SU-DHL-6 (cell line): ENCODE results near the gene FAM171A1.

Source experiments
- H2AFZ ChIP-seq: fragments of 200-600 bp; sonication (generic); 2 replicates; pipeline ENCODE4 v1.6.1; 2014; ENCODE audit warnings: low read depth, mild to moderate bottlenecking, moderate library complexity, mixed read lengths, antibody characterized with exemption, low read length; ENCODE audit not compliant: severe bottlenecking
- H3F3A ChIP-seq: fragments of 200-600 bp; shearing (Covaris generic); 2 replicates; pipeline ENCODE4 v1.6.0; 2016; ENCODE audit warnings: antibody characterized with exemption, mild to moderate bottlenecking; ENCODE audit not compliant: insufficient read depth
- H3K27ac ChIP-seq: fragments of 200-600 bp; sonication (generic); 2 replicates; pipeline ENCODE4 v1.5.1; 2016; ENCODE audit warnings: low read depth, mild to moderate bottlenecking, low read length, moderate library complexity, mixed read lengths
- H3K27me3 ChIP-seq: fragments of 200-600 bp; sonication (generic), shearing (Covaris generic); 2 replicates; pipeline ENCODE4 v1.6.0; 2014; ENCODE audit warnings: mild to moderate bottlenecking, low read length
- H3K36me3 ChIP-seq: fragments of 200-600 bp; sonication (generic); 2 replicates; pipeline ENCODE4 v1.6.1; 2014; ENCODE audit warnings: mild to moderate bottlenecking, low read length, mixed read lengths
- H3K4me2 ChIP-seq: fragments of 300-600, 200-600 bp; shearing (Covaris generic), sonication (generic); 2 replicates; pipeline ENCODE4 v1.6.0; 2014; ENCODE audit warnings: low read length, low read depth, mild to moderate bottlenecking; ENCODE audit not compliant: poor library complexity, severe bottlenecking
- H3K4me3 ChIP-seq: fragments of 200-600 bp; sonication (generic); 2 replicates; pipeline ENCODE4 v1.5.1; 2014; ENCODE audit warnings: antibody characterized with exemption, low read length, mild to moderate bottlenecking, mixed read lengths; ENCODE audit not compliant: insufficient read depth, poor library complexity, severe bottlenecking
- H3K79me2 ChIP-seq: fragments of 200-600 bp; sonication (generic); 2 replicates; pipeline ENCODE4 v1.6.1; 2014; ENCODE audit warnings: mild to moderate bottlenecking, low read length, moderate library complexity; ENCODE audit not compliant: insufficient read depth
- H3K9ac ChIP-seq: fragments of 200-600 bp; sonication (generic); 2 replicates; pipeline ENCODE4 v1.7.0; 2014; ENCODE audit warnings: mild to moderate bottlenecking, low read length
- H3K9me2 ChIP-seq: fragments of 200-600 bp; sonication (generic); replicated peaks from 2 replicates; pipeline ENCODE4 v1.6.1; 2014; ENCODE audit warnings: low read length; ENCODE audit not compliant: insufficient read depth
- H3K9me3 ChIP-seq: fragments of 200-600 bp; sonication (generic); 2 replicates; pipeline ENCODE4 v1.6.1; 2014; ENCODE audit warnings: low read length, mixed read lengths; ENCODE audit not compliant: insufficient read depth
- H4K20me1 ChIP-seq: fragments of 200-600 bp; sonication (generic); 2 replicates; pipeline ENCODE4 v1.6.1; 2014; ENCODE audit warnings: low read depth, mild to moderate bottlenecking, antibody characterized with exemption, low read length, moderate library complexity, mixed read lengths
- EZH2phosphoT487 ChIP-seq: fragments of 200-600 bp; sonication (generic), shearing (Covaris generic); conservative IDR thresholded peaks from 2 replicates; pipeline ENCODE4 v1.6.1; 2018; ENCODE audit warnings: mild to moderate bottlenecking, antibody characterized with exemption, low read length, moderate library complexity, mixed read lengths
- TF ChIP-seq, protein P1 (sequence below): fragments of 200-600 bp; sonication (generic); IDR thresholded peaks from one replicate; pipeline ENCODE4 v1.5.1; 2017; ENCODE audit warnings: antibody characterized with exemption, mild to moderate bottlenecking, low read length, moderate library complexity; ENCODE audit not compliant: insufficient read depth, poor library complexity, severe bottlenecking

The FAM171A1 gene

GRCh38 chr10:15346440-15347141 lies 24.5 kb downstream of the FAM171A1 start:
- Histone ChIP-seq H3K27me3 (no peaks in the 10 kb centered on the region), H3K4me3 (no peak overlapping the region), H3K9me3 (no peaks in the 10 kb centered on the region), H3F3A (no peaks in the 10 kb centered on the region), H3K27ac (no peak overlapping the region), H3K36me3 (no peaks in the 10 kb centered on the region), H3K9me2 (no peaks in the 10 kb centered on the region), H4K20me1 (no peaks in the 10 kb centered on the region), H3K9ac (no peak overlapping the region), H2AFZ (no peak overlapping the region), H3K4me2 (no peak overlapping the region), H3K79me2 (no peaks in the 10 kb centered on the region)
- TF ChIP-seq EZH2phosphoT487 = no peak
- TF ChIP-seq, protein P1, sequence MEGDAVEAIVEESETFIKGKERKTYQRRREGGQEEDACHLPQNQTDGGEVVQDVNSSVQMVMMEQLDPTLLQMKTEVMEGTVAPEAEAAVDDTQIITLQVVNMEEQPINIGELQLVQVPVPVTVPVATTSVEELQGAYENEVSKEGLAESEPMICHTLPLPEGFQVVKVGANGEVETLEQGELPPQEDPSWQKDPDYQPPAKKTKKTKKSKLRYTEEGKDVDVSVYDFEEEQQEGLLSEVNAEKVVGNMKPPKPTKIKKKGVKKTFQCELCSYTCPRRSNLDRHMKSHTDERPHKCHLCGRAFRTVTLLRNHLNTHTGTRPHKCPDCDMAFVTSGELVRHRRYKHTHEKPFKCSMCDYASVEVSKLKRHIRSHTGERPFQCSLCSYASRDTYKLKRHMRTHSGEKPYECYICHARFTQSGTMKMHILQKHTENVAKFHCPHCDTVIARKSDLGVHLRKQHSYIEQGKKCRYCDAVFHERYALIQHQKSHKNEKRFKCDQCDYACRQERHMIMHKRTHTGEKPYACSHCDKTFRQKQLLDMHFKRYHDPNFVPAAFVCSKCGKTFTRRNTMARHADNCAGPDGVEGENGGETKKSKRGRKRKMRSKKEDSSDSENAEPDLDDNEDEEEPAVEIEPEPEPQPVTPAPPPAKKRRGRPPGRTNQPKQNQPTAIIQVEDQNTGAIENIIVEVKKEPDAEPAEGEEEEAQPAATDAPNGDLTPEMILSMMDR = no peak

DNA sequence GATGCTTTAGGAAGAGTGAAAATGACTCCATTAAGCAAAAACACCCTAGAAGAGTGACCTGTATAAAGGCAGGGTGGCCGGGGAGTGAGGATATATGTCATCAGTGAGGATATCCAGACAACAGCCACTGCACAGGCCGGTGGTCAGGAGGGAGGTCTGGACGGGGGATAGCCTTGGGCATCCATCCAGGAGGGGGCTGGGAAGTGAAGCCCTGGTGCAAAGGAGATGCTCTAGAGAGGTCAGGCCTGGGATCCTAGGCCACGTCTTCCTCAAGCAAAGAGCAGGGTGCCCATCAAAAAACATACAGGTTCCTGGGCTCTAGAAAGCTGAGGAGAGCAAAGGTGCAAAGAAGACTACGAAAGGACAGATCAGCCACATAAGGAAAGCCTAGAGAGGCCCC lies 25.6 kb downstream of the FAM171A1 start:
- Histone ChIP-seq H3K9me2 (no peaks in the 10 kb centered on the region), H3K27ac (no peak overlapping the region), H3K9ac (no peak overlapping the region), H3K4me2 (no peak overlapping the region), H3K27me3 (no peaks in the 10 kb centered on the region), H3K4me3 (no peak overlapping the region), H2AFZ (no peak overlapping the region), H3K9me3 (no peaks in the 10 kb centered on the region), H4K20me1 (no peaks in the 10 kb centered on the region), H3K79me2 (no peaks in the 10 kb centered on the region), H3F3A (no peaks in the 10 kb centered on the region), H3K36me3 (no peaks in the 10 kb centered on the region)
- TF ChIP-seq, protein P1 = no peak
- no peak for TF ChIP-seq EZH2phosphoT487

GRCh38 chr10:15344876-15345285 lies 26.2 kb downstream of the FAM171A1 start:
- TF ChIP-seq, protein P1 = no peak
- no peak for TF ChIP-seq EZH2phosphoT487
- H3K9me2 ChIP-seq = no peaks in the 10 kb centered on the region
- no peak overlapping the region for H3K27ac ChIP-seq
- H3K4me3 ChIP-seq = no peak overlapping the region
- no peaks in the 10 kb centered on the region for H3K36me3 ChIP-seq
- no peak overlapping the region for H2AFZ ChIP-seq
- no peaks in the 10 kb centered on the region for H3F3A ChIP-seq
- H3K27me3 ChIP-seq = no peaks in the 10 kb centered on the region
- no peak overlapping the region for H3K4me2 ChIP-seq
- H3K79me2 ChIP-seq = no peaks in the 10 kb centered on the region
- H3K9me3 ChIP-seq = no peaks in the 10 kb centered on the region
- H4K20me1 ChIP-seq = no peaks in the 10 kb centered on the region
- no peak overlapping the region for H3K9ac ChIP-seq
